Measurements from ENCODE around the gene C15orf62.

Gene C15orf62

GRCh38 chr15:40775740-40776536, 6.2 kb downstream of the C15orf62 start:
- no peak for DNase-seq (ENCODE audit: low read depth in 1 of 2, low spot score in 1 of 2)

GRCh38 chr15:40776537-40777141, 6.9 kb downstream of the C15orf62 start:
- DNase-seq (ENCODE audit: low read depth in 1 of 2, low spot score in 1 of 2), result no peak

GRCh38 chr15:40782609-40783227, 12.9 kb downstream of the C15orf62 start:
- peak; percentile 66 to 70 for DNase-seq (ENCODE audit: low read depth in 1 of 2, low spot score in 1 of 2)

- DNase-seq (ENCODE audit: low read depth in 1 of 2, low spot score in 1 of 2), result no peak
Observed at GRCh38 chr15:40785164-40785563, 15.4 kb downstream of the C15orf62 start.

- DNase-seq (ENCODE audit: low read depth in 1 of 2, low spot score in 1 of 2), result no peak
Observed at GRCh38 chr15:40785814-40786213, 16.0 kb downstream of the C15orf62 start.

GRCh38 chr15:40787344-40787841, 17.6 kb downstream of the C15orf62 start:
- DNase-seq (ENCODE audit: low read depth in 1 of 2, low spot score in 1 of 2), result peak in 1 of 2 donors; percentile 27

GRCh38 chr15:40787991-40788390, 18.2 kb downstream of the C15orf62 start:
- DNase-seq (ENCODE audit: low read depth in 1 of 2, low spot score in 1 of 2), result no peak

GRCh38 chr15:40789119-40789518, 19.3 kb downstream of the C15orf62 start:
- no peak for DNase-seq (ENCODE audit: low read depth in 1 of 2, low spot score in 1 of 2)

GRCh38 chr15:40789999-40790398, 20.2 kb downstream of the C15orf62 start:
- DNase-seq (ENCODE audit: low read depth in 1 of 2, low spot score in 1 of 2), result no peak

GRCh38 chr15:40790718-40791117, 20.9 kb downstream of the C15orf62 start:
- DNase-seq (ENCODE audit: low read depth in 1 of 2, low spot score in 1 of 2), result no peak

GRCh38 chr15:40792394-40792793, 22.6 kb downstream of the C15orf62 start:
- DNase-seq (ENCODE audit: low read depth in 1 of 2, low spot score in 1 of 2), result no peak

- DNase-seq (ENCODE audit: low read depth in 1 of 2, low spot score in 1 of 2), result no peak
Observed at GRCh38 chr15:40793216-40793989, 23.6 kb downstream of the C15orf62 start.

- no peak for DNase-seq (ENCODE audit: low read depth in 1 of 2, low spot score in 1 of 2)
Observed at GRCh38 chr15:40796041-40796440, 26.3 kb downstream of the C15orf62 start.

GRCh38 chr15:40796512-40796911, 26.7 kb downstream of the C15orf62 start:
- DNase-seq (ENCODE audit: low read depth in 1 of 2, low spot score in 1 of 2), result no peak

- no peak for DNase-seq (ENCODE audit: low read depth in 1 of 2, low spot score in 1 of 2)
Observed at GRCh38 chr15:40799523-40799922, 29.7 kb downstream of the C15orf62 start.

- no peak for DNase-seq (ENCODE audit: low read depth in 1 of 2, low spot score in 1 of 2)
Observed at GRCh38 chr15:40803076-40803475, 33.3 kb downstream of the C15orf62 start.

- DNase-seq (ENCODE audit: low read depth in 1 of 2, low spot score in 1 of 2), result no peak
Observed at GRCh38 chr15:40803688-40804087, 33.9 kb downstream of the C15orf62 start.

GRCh38 chr15:40806672-40807027, 36.9 kb downstream of the C15orf62 start:
- DNase-seq (ENCODE audit: low read depth in 1 of 2, low spot score in 1 of 2), result no peak

- peak; percentile 87 to 88 for DNase-seq (ENCODE audit: low read depth in 1 of 2, low spot score in 1 of 2)
Observed at GRCh38 chr15:40807028-40807887, 37.5 kb downstream of the C15orf62 start, which contains the start of the genes DNAJC17 and ZFYVE19. DNAJC17 (minus strand) TSS chr15:40807473; CDS start chr15:40807446, 27 bp downstream. ZFYVE19 (plus strand) TSS chr15:40807089; CDS start chr15:40807590, 501 bp downstream.

- DNase-seq (ENCODE audit: low read depth in 1 of 2, low spot score in 1 of 2), result no peak
Observed at GRCh38 chr15:40807888-40808461, 38.2 kb downstream of the C15orf62 start.
